Measurements from ENCODE around the gene C8G. TPM values are rescaled to one million over a fixed set of nuclear protein-coding genes. Genes with fewer than 3 reads are reported as not detected.
A peak's percentile ranks its signal among the peaks of the same experiment; 100 is the strongest.

Gene C8G
- total RNA-seq, 6 donors from 2014 or later, result 1.8 to 4.4 (median 2.1) TPM; not detected in 3

GRCh38 chr9:136947955-136948510 is 3.0 kb downstream of the C8G start:
- peak; percentile 70 to 72 for DNase-seq
- WGBS, 2 donors, result 29 to 54% methylated on average over 8 to 15 of the region's 15 CpGs

GRCh38 chr9:136949239-136949816 is 4.3 kb downstream of the C8G start:
- DNase-seq (peak in 1 of 2 donors; percentile 71), ATAC-seq (ENCODE audit: low FRiP score in 2 of 2) (no peak)
- no peaks in the 10 kb centered on the region for H3K9me3 ChIP-seq
- H3K36me3 ChIP-seq, result no peaks in the 10 kb centered on the region
- peaks cover 28 to 51% (median 32%) of the 10 kb centered on the region in 4 donors for H3K4me1 ChIP-seq
- H3K27me3 ChIP-seq, result no peaks in the 10 kb centered on the region
- peak overlapping the region; percentile 79 to 93 (median 84) for H3K27ac ChIP-seq
- WGBS, 2 donors, result 13 to 15% methylated on average over 13 to 21 of the region's 22 CpGs
- peak overlapping the region; percentile 61 to 85 (median 65) for H3K4me3 ChIP-seq
- no peak for TF ChIP-seq POLR2A (IDR thresholded peaks at IDR 0.05)
- TF ChIP-seq CTCF (IDR thresholded peaks at IDR 0.05), result no peak
- no peak for TF ChIP-seq POLR2AphosphoS5 (IDR thresholded peaks at IDR 0.05)
- no peak for TF ChIP-seq EP300 (IDR thresholded peaks at IDR 0.05)

More at GRCh38 chr9:136947955-136948510, 3.0 kb downstream of the C8G start:
- peak overlapping the region in 3 of 4 donors; percentile 1 to 87 (median 26) for H3K27ac ChIP-seq
- no peaks in the 10 kb centered on the region for H3K27me3 ChIP-seq
- peaks cover 0 to under 1% (median under 1%) of the 10 kb centered on the region in 4 donors for H3K36me3 ChIP-seq
- peaks cover 36 to 59% (median 39%) of the 10 kb centered on the region in 4 donors for H3K4me1 ChIP-seq
- no peak overlapping the region for H3K4me3 ChIP-seq
- no peak for ATAC-seq (ENCODE audit: low FRiP score in 2 of 2)
- no peaks in the 10 kb centered on the region for H3K9me3 ChIP-seq
- peak in 5 of 6 experiments; percentile 50 to 77 (median 59) for TF ChIP-seq CTCF (IDR thresholded peaks at IDR 0.05)
- TF ChIP-seq EP300 (IDR thresholded peaks at IDR 0.05), result no peak

GRCh38 chr9:136949817-136950655 is 5.0 kb downstream of the C8G start:
- DNase-seq (peak; percentile 98 to 99), ATAC-seq (ENCODE audit: low FRiP score in 2 of 2) (peak; percentile 89 to 92)
- H3K27ac ChIP-seq, result peak overlapping the region; percentile 79 to 93 (median 84)
- no peaks in the 10 kb centered on the region for H3K27me3 ChIP-seq
- peak overlapping the region; percentile 61 to 85 (median 65) for H3K4me3 ChIP-seq
- WGBS, 2 donors, result 11% methylated on average over 22 of the region's 63 CpGs; no CpG with 5 or more reads in 1 of the 2 donors
- no peaks in the 10 kb centered on the region for H3K9me3 ChIP-seq
- no peaks in the 10 kb centered on the region for H3K36me3 ChIP-seq
- TF ChIP-seq POLR2A (IDR thresholded peaks at IDR 0.05), result peak in 3 of 4 donors; percentile 15 to 92 (median 25)
- no peak for TF ChIP-seq EP300 (IDR thresholded peaks at IDR 0.05)
- peak; percentile 59 to 77 for TF ChIP-seq POLR2AphosphoS5 (IDR thresholded peaks at IDR 0.05)
- peak in 5 of 6 experiments; percentile 4 to 72 (median 65) for TF ChIP-seq CTCF (IDR thresholded peaks at IDR 0.05)
- peaks cover 24 to 47% (median 28%) of the 10 kb centered on the region in 4 donors for H3K4me1 ChIP-seq

- H3K4me1 ChIP-seq, result peaks cover 23 to 40% (median 26%) of the 10 kb centered on the region in 4 donors
- WGBS, 2 donors, result 42 to 88% methylated on average over 1 to 7 of the region's 9 CpGs
- TF ChIP-seq CTCF (IDR thresholded peaks at IDR 0.05) (no peak), POLR2AphosphoS5 (IDR thresholded peaks at IDR 0.05) (no peak), EP300 (IDR thresholded peaks at IDR 0.05) (no peak), POLR2A (IDR thresholded peaks at IDR 0.05) (no peak)
- ATAC-seq (ENCODE audit: low FRiP score in 2 of 2) (no peak), DNase-seq (peak in 1 of 2 donors; percentile 75)
- H3K27ac ChIP-seq, result peak overlapping the region; percentile 79 to 93 (median 84)
- H3K36me3 ChIP-seq, result no peaks in the 10 kb centered on the region
- no peaks in the 10 kb centered on the region for H3K27me3 ChIP-seq
- H3K4me3 ChIP-seq, result peak overlapping the region in 3 of 4 donors; percentile 61 to 85 (median 64)
- no peaks in the 10 kb centered on the region for H3K9me3 ChIP-seq
These were observed 5.7 kb downstream of the C8G start for GRCh38 chr9:136950656-136951276.

Data from upper lobe of left lung (tissue), 6 donors.